Smooth muscle cell (in vitro differentiated cells): ENCODE results near the gene MEF2D. TPM values are rescaled to one million over a fixed set of nuclear protein-coding genes. Genes with fewer than 3 reads are reported as not detected.

Experiments used
- DNase-seq: peaks from one replicate; lab custom pipeline; 2025; ENCODE audit not compliant: unreplicated experiment; lab: John Stamatoyannopoulos, UW
- H2AFZ ChIP-seq: fragments of 200-600 bp; sonication (generic); 2 replicates; pipeline ENCODE4 v1.6.0; 2016; ENCODE audit warnings: antibody characterized with exemption, low read depth, mild to moderate bottlenecking
- H3F3A ChIP-seq: fragments of 200-600 bp; sonication (generic); 2 replicates; pipeline ENCODE4 v1.6.0; 2017; ENCODE audit warnings: antibody characterized with exemption, low read depth
- H3K27ac ChIP-seq: fragments of 200-600 bp; sonication (generic); 2 replicates; pipeline ENCODE4 v1.5.1; 2016; ENCODE audit warnings: low read depth, mild to moderate bottlenecking
- H3K27me3 ChIP-seq: fragments of 200-600 bp; sonication (generic); 2 replicates; pipeline ENCODE4 v1.6.1; 2016; ENCODE audit warnings: low read depth, mild to moderate bottlenecking
- H3K36me3 ChIP-seq: fragments of 200-600 bp; sonication (generic); 2 replicates; pipeline ENCODE4 v1.5.1; 2016; ENCODE audit warnings: low read depth
- H3K4me1 ChIP-seq: fragments of 200-600 bp; sonication (generic); 2 replicates; pipeline ENCODE4 v1.5.1; 2016; ENCODE audit warnings: low read depth
- H3K4me2 ChIP-seq: fragments of 200-600 bp; sonication (generic); 2 replicates; pipeline ENCODE4 v1.6.0; 2016; ENCODE audit warnings: mild to moderate bottlenecking
- H3K4me3 ChIP-seq: fragments of 200-600 bp; sonication (generic); 2 replicates; pipeline ENCODE4 v1.5.1; 2016; ENCODE audit warnings: mild to moderate bottlenecking
- H3K79me2 ChIP-seq: fragments of 200-600 bp; sonication (generic); 2 replicates; pipeline ENCODE4 v1.6.0; 2016; ENCODE audit warnings: low read depth, mild to moderate bottlenecking
- H3K9ac ChIP-seq: fragments of 200-600 bp; sonication (generic); 2 replicates; pipeline ENCODE4 v1.6.0; 2016; ENCODE audit warnings: low read depth
- H3K9me3 ChIP-seq: fragments of 200-600 bp; sonication (generic); replicated peaks from 2 replicates; pipeline ENCODE4 v1.5.1; 2016; ENCODE audit warnings: low read depth
- H4K20me1 ChIP-seq: fragments of 200-600 bp; sonication (generic); 2 replicates; pipeline ENCODE4 v1.6.0; 2016; ENCODE audit warnings: low read depth
- WGBS: methylation state at CpG from one replicate; pipeline ENCODE4 v1.1.7; 2016; ENCODE audit warnings: low lambda C conversion rate; 5-methylcytosine and 5-hydroxymethylcytosine counted together
- polyA plus RNA-seq: library from polyadenylated mRNA; unstranded; fragments of >200 nt; fragmentation: Nextera tagmentation; extraction: Ambion mirVana; gene quantifications from 2 replicates; pipeline ENCODE4 v1.2.1, GENCODE V29; 2016
- total RNA-seq: library from RNA; depleted of rRNA; stranded (reverse); fragments of >200 nt; gene quantifications from 2 replicates; pipeline ENCODE4 v1.2.3, GENCODE V29; 2014
- TF ChIP-seq, protein P1 (sequence below): fragments of 200-600 bp; sonication (generic); IDR thresholded peaks from 2 replicates; pipeline ENCODE4 v1.5.1; 2017; ENCODE audit warnings: borderline replicate concordance, mild to moderate bottlenecking, antibody characterized with exemption; ENCODE audit not compliant: insufficient read depth, poor library complexity, severe bottlenecking

Gene MEF2D
- total and polyA plus RNA-seq, 2 experiments from 2014 or later, result 23.2 to 45.6 TPM

DNA sequence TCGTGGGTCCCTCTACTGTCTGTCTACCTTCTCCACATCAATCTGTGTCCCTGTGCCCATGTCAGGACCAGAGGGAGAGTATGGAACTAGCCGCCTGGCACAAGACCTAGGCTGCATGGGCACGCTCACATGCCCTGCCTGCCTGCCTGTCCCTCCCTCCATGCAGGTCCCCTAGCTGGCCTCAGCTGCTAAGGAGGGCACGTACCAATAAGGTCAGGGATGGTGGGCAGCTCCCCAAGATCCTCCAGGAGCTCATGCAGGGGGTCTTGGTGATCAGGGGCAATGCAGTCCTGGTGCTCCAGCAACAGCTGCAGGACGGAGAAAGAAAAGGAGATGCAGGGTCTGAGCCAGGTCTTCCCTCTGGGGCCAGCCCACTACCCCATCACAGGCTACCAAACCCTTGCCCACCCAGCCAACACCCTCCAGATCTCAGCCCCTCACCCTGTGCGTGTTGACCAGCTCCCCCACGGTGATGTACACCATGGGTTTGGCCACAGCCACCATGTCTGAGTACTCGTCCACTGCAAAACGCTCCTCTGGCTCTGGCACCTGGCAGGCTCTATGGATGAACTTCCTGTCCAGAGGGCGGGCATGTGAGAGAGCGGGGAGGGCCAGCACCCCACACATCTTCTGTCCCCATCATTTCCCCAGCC is 33.1 kb upstream of the MEF2D start:
- no peak overlapping the region for H2AFZ ChIP-seq
- no peaks in the 10 kb centered on the region for H3F3A ChIP-seq
- 97% methylated on average over 11 of the region's 11 CpGs for WGBS
- H3K9me3 ChIP-seq, result no peaks in the 10 kb centered on the region
- no peaks in the 10 kb centered on the region for H3K27me3 ChIP-seq
- DNase-seq, result no peak
- no peaks in the 10 kb centered on the region for H3K4me1 ChIP-seq
- H3K27ac ChIP-seq, result no peak overlapping the region
- H3K36me3 ChIP-seq, result no peaks in the 10 kb centered on the region
- H3K9ac ChIP-seq, result no peak overlapping the region
- TF ChIP-seq, protein P1, sequence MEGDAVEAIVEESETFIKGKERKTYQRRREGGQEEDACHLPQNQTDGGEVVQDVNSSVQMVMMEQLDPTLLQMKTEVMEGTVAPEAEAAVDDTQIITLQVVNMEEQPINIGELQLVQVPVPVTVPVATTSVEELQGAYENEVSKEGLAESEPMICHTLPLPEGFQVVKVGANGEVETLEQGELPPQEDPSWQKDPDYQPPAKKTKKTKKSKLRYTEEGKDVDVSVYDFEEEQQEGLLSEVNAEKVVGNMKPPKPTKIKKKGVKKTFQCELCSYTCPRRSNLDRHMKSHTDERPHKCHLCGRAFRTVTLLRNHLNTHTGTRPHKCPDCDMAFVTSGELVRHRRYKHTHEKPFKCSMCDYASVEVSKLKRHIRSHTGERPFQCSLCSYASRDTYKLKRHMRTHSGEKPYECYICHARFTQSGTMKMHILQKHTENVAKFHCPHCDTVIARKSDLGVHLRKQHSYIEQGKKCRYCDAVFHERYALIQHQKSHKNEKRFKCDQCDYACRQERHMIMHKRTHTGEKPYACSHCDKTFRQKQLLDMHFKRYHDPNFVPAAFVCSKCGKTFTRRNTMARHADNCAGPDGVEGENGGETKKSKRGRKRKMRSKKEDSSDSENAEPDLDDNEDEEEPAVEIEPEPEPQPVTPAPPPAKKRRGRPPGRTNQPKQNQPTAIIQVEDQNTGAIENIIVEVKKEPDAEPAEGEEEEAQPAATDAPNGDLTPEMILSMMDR, result no peak
- H3K79me2 ChIP-seq, result no peaks in the 10 kb centered on the region
- H4K20me1 ChIP-seq, result no peaks in the 10 kb centered on the region
- H3K4me3 ChIP-seq, result no peak overlapping the region
- H3K4me2 ChIP-seq, result no peak overlapping the region

DNA sequence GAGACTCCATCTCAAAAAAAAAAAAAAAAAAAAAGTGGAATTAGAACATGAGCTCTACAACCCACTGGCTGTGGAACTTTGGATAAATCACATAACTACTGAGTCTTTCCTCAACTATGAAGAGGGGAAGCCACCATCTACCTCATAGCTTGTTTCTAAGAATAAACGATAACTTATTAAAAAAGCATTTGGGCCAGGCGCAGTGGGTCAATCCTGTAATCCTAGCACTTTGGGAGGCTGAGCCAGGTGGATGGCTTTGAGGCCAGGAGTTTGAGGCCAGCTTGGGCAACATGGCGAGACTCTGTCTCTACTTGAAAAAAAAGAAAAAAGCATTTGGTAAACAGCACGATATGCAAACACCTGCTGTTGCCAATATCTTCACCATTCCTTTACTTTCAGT is 31.8 kb upstream of the MEF2D start:
- 98% methylated on average over 4 of the region's 4 CpGs for WGBS
- Histone ChIP-seq H3K4me3 (no peak overlapping the region), H3K36me3 (no peaks in the 10 kb centered on the region), H3K9ac (no peak overlapping the region), H3K4me2 (no peak overlapping the region), H3K4me1 (no peaks in the 10 kb centered on the region), H3K27me3 (no peaks in the 10 kb centered on the region), H3K27ac (no peak overlapping the region), H2AFZ (no peak overlapping the region), H4K20me1 (no peaks in the 10 kb centered on the region), H3F3A (no peaks in the 10 kb centered on the region), H3K79me2 (no peaks in the 10 kb centered on the region), H3K9me3 (no peaks in the 10 kb centered on the region)
- DNase-seq, result no peak
- TF ChIP-seq, protein P1, result no peak

DNA sequence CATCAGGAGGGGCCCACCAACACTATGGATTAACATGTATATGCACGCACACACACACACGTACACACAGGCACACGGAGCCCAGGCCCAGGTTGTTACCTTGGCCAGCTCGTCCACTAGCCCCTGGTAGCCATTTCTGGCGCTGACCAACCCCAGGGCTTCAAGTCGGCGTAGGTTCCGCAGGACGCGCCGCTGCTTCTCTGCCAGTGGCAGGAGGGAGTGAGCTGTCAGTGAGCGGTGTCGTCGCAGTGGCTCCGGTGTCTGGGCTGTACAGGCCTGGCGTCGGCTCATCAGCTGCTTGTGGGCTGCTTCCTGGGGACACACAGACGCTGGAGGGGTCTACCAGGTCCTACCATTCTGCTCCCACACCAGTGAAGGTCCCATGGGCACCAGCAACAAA is 29.4 kb upstream of the MEF2D start:
- Histone ChIP-seq H3K4me1 (no peaks in the 10 kb centered on the region), H3K9ac (no peak overlapping the region), H3K36me3 (no peaks in the 10 kb centered on the region), H4K20me1 (no peaks in the 10 kb centered on the region), H3K79me2 (no peaks in the 10 kb centered on the region), H3F3A (no peaks in the 10 kb centered on the region), H3K9me3 (no peaks in the 10 kb centered on the region), H3K27ac (no peak overlapping the region), H3K27me3 (no peaks in the 10 kb centered on the region), H3K4me3 (no peak overlapping the region), H3K4me2 (no peak overlapping the region), H2AFZ (no peak overlapping the region)
- 98% methylated on average over 18 of the region's 18 CpGs for WGBS
- TF ChIP-seq, protein P1, result no peak
- DNase-seq, result no peak

DNA sequence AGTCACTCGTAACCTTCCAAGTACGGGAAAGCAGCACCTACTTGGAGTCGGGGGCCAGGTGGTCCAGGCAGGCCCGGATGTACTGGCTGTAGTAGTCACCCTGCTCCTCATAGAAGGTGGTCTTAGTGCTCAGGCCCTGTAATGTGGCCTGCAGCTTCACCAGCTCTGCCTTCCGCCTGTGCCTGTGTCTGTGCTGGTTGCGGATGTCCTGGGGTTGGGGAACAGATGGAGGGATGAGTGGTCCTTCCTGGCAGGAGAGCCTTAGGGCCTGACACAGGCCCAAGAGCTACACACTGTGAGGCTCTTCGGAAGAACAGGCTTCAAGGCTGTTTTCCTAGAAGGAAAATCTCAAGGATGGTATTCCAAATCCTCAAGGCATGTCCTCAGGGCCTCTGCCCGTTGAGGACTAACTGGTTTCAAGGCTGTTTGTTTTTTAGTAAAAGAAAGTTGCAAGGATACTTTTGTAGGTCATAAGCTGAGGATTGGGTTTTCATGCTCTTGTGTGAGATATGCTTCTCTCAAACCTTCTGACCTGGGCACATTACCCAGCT is 28.4 kb upstream of the MEF2D start:
- DNase-seq, result no peak
- H3K9ac ChIP-seq, result no peak overlapping the region

More for the DNA sequence above, 28.4 kb upstream of the MEF2D start:
- Histone ChIP-seq H3F3A (no peaks in the 10 kb centered on the region), H3K9me3 (no peaks in the 10 kb centered on the region), H3K4me1 (no peaks in the 10 kb centered on the region), H3K79me2 (no peaks in the 10 kb centered on the region), H3K27me3 (no peaks in the 10 kb centered on the region), H4K20me1 (no peaks in the 10 kb centered on the region), H3K36me3 (no peaks in the 10 kb centered on the region), H2AFZ (no peak overlapping the region), H3K4me3 (no peak overlapping the region), H3K27ac (no peak overlapping the region), H3K4me2 (no peak overlapping the region)
- 99% methylated on average over 8 of the region's 8 CpGs for WGBS
- TF ChIP-seq, protein P1, result no peak
